HepG2 (cell line): ENCODE data around the gene ACTR3. TPM values are rescaled to one million over a fixed set of nuclear protein-coding genes. Genes with fewer than 3 reads are reported as not detected.

Experiments
- ATAC-seq: fragments of 200-7000 bp; cut with Tn5 transposase; 3 replicates; pipeline ENCODE4 v1.9.1; 2020; ENCODE audit warnings: mild to moderate bottlenecking, moderate library complexity
- BruUV-seq: library from RNA; stranded (reverse); fragments of 400-500 nt; replicated peaks from 2 replicates; lab custom pipeline; 2021; lab: Mats Ljungman, UMichigan
- CTCF ChIA-PET: fragments of 300-600 bp; formaldehyde crosslinking; extraction: SDS; loops from one replicate; lab custom pipeline; 2021; ENCODE audit warnings: low total read pairs, inconsistent platforms, low intra/inter-chr PET ratio; lab: Yijun Ruan, JAX
- POLR2A ChIA-PET: fragments of 350-600 bp; sonication (Branson Sonifier 250); formaldehyde crosslinking; loops from one replicate; lab custom pipeline; 2020; ENCODE audit warnings: antibody characterized with exemption, inconsistent platforms; lab: Yijun Ruan, JAX
- DNase-seq: peaks from one replicate; pipeline ENCODE4 v3.0.0-alpha.2; 2015; ENCODE audit warnings: low spot score
- FAIRE-seq: peaks from 3 replicates; lab custom pipeline; 2011; peaks lifted over from hg19 to GRCh38; lab: Jason Lieb, UNC
- H2AFZ ChIP-seq: one replicate; pipeline ENCODE4 v1.6.1; 2011; ENCODE audit warnings: low read length, inconsistent platforms
- H3K27ac ChIP-seq: fragments of 300-600 bp; 3 replicates; pipeline ENCODE4 v1.8.0; 2011; ENCODE audit warnings: mixed run types, mild to moderate bottlenecking, mixed read lengths, low read length, inconsistent platforms; ENCODE audit not compliant: insufficient read depth; ENCODE audit errors: extremely low read length
- H3K27me3 ChIP-seq, 2 experiments: fragments of 200-600 bp in 1 of 2; 2 replicates in 1 of 2; 3 replicates in 1 of 2; pipeline versions ENCODE4 v1.6.0 to v1.8.0; 2011; ENCODE audit warnings: low read length in 2 of 2, mild to moderate bottlenecking in 2 of 2, moderate library complexity in 2 of 2, inconsistent platforms in 1 of 2; ENCODE audit not compliant: insufficient read depth in 2 of 2, control insufficient read depth in 1 of 2
- H3K36me3 ChIP-seq, 2 experiments: fragments of 200-600 bp in 1 of 2; replicated peaks in 1 of 2; 2 replicates in 1 of 2; 3 replicates in 1 of 2; pipeline versions ENCODE4 v1.5.1 to v1.8.0; 2011; ENCODE audit warnings: low read length in 2 of 2, inconsistent platforms in 1 of 2; ENCODE audit not compliant: insufficient read depth in 2 of 2, control insufficient read depth in 1 of 2
- H3K4me1 ChIP-seq: 2 replicates; pipeline ENCODE4 v1.5.1; 2012; ENCODE audit warnings: low read length, inconsistent platforms; ENCODE audit not compliant: insufficient read depth
- H3K4me2 ChIP-seq: 2 replicates; pipeline ENCODE4 v1.6.0; 2011; ENCODE audit warnings: low read depth, low read length, inconsistent platforms
- H3K4me3 ChIP-seq, 3 experiments: fragments of 200-600 bp in 1 of 3; sonication (generic), shearing (Covaris generic) in 1 of 3; replicated peaks in 1 of 3; 2 replicates each; pipeline ENCODE4 v1.5.1; 2011 to 2016; ENCODE audit warnings: low read length in 3 of 3, inconsistent platforms in 2 of 3, low read depth in 2 of 3, mild to moderate bottlenecking in 2 of 3, control low read depth in 1 of 3, mixed read lengths in 1 of 3; ENCODE audit not compliant: insufficient read depth in 1 of 3
- H3K79me2 ChIP-seq: one replicate; pipeline ENCODE4 v1.6.1; 2011; ENCODE audit warnings: low read length, inconsistent platforms; ENCODE audit not compliant: insufficient read depth
- H3K9ac ChIP-seq: 2 replicates; pipeline ENCODE4 v1.6.0; 2011; ENCODE audit warnings: mild to moderate bottlenecking, low read depth, low read length, inconsistent platforms; ENCODE audit not compliant: insufficient read depth
- H3K9me3 ChIP-seq: 2 replicates; pipeline ENCODE4 v1.5.1; 2012; ENCODE audit warnings: mild to moderate bottlenecking, low read length
- H4K20me1 ChIP-seq: 2 replicates; pipeline ENCODE4 v1.6.0; 2011; ENCODE audit warnings: inconsistent platforms, mild to moderate bottlenecking, low read length, moderate library complexity; ENCODE audit not compliant: insufficient read depth
- CHD4 ChIP-seq: fragments of 200-600 bp; sonication (generic); IDR thresholded peaks from 2 replicates; pipeline ENCODE4 v1.7.0; 2017; ENCODE audit warnings: mild to moderate bottlenecking, low read length, borderline replicate concordance
- ERF ChIP-seq: IDR thresholded peaks from 2 replicates; pipeline ENCODE4 v1.6.1; 2018; ENCODE audit warnings: missing biosample characterization, missing genetic modification reagents
- HMG20A ChIP-seq: IDR thresholded peaks from 2 replicates; pipeline ENCODE4 v1.6.1; 2016; ENCODE audit warnings: borderline replicate concordance
- HNRNPUL1 ChIP-seq: fragments of 200-400 bp; formaldehyde crosslinking; IDR thresholded peaks from 2 replicates; pipeline ENCODE4 v1.6.1; 2017; ENCODE audit warnings: low read depth, mild to moderate bottlenecking, low read length, moderate library complexity
- KDM3A ChIP-seq: IDR thresholded peaks from 2 replicates; pipeline ENCODE4 v1.6.1; 2018; ENCODE audit warnings: low read depth, missing compliant biosample characterization
- MEIS2 ChIP-seq: sonication (generic); formaldehyde crosslinking; IDR thresholded peaks from 2 replicates; pipeline ENCODE4 v1.9.0; 2021; ENCODE audit warnings: mild to moderate bottlenecking, missing genetic modification reagents
- NCOA5 ChIP-seq: sonication (generic); formaldehyde crosslinking; IDR thresholded peaks from 2 replicates; pipeline ENCODE4 v1.4.0; 2020; ENCODE audit warnings: missing genetic modification reagents
- RARA ChIP-seq: IDR thresholded peaks from 2 replicates; pipeline ENCODE4 v1.6.1; 2016; ENCODE audit warnings: missing genetic modification reagents, missing compliant biosample characterization
- RBM22 ChIP-seq: fragments of 200-400 bp; formaldehyde crosslinking; optimal IDR thresholded peaks from 2 replicates; pipeline ENCODE3; 2017; ENCODE audit warnings: mild to moderate bottlenecking, low read length, moderate library complexity
- ZBTB38 ChIP-seq: sonication (generic); formaldehyde crosslinking; IDR thresholded peaks from 2 replicates; pipeline ENCODE4 v1.5.1; 2020; ENCODE audit warnings: mild to moderate bottlenecking, missing genetic modification reagents
- ZNF121 ChIP-seq: sonication (generic); formaldehyde crosslinking; IDR thresholded peaks from 2 replicates; pipeline ENCODE4 v1.5.0; 2020; ENCODE audit warnings: mild to moderate bottlenecking, missing genetic modification reagents
- ZNF232 ChIP-seq: sonication (generic); formaldehyde crosslinking; IDR thresholded peaks from 2 replicates; pipeline ENCODE4 v1.4.0; 2020; ENCODE audit warnings: missing genetic modification reagents, borderline replicate concordance
- ZSCAN20 ChIP-seq: sonication (generic); formaldehyde crosslinking; IDR thresholded peaks from 2 replicates; pipeline ENCODE4 v1.4.0; 2020; ENCODE audit warnings: missing genetic modification reagents, mild to moderate bottlenecking, borderline replicate concordance
- WGBS: methylation state at CpG from one replicate; pipeline ENCODE4 v1.1.6; 2017; ENCODE audit warnings: low lambda C conversion rate; 5-methylcytosine and 5-hydroxymethylcytosine counted together
- in situ Hi-C: cut with HindIII; loops from 2 replicates; pipeline ENCODE4 v1.10.0; 2017; ENCODE audit warnings: low pct_unique_long_range_greater_than_20kb; ENCODE audit not compliant: extremely low pct_ligation_motif_present
- intact Hi-C: fragments of 100-400 bp; cut with micrococcal nuclease; formaldehyde crosslinking; loops from one replicate; pipeline ENCODE4 v1.10.0; 2022; ENCODE audit not compliant: unreplicated experiment
- polyA plus RNA-seq, 8 experiments: library from polyadenylated mRNA; depleted of rRNA in 3 of 8; stranded (reverse) in 7 of 8; unstranded in 1 of 8; fragments of >200 nt; fragmentation: Illumina TruSeq in 4 of 8; extraction: Trizol in 4 of 8; gene quantifications; 2 replicates each; pipeline versions ENCODE4 v1.2.1 to v1.2.3, GENCODE V29; 2011 to 2016; ENCODE audit warnings: low read depth in 4 of 8, missing spikeins in 1 of 8, mixed read lengths in 1 of 8; ENCODE audit not compliant: insufficient read depth in 1 of 8
- total RNA-seq, 5 experiments: library from RNA; depleted of rRNA; stranded (reverse); fragments of >200 nt; fragmentation: Illumina TruSeq; extraction: Trizol; gene quantifications; 2 replicates each; pipeline ENCODE4 v1.2.3, GENCODE V29; 2016; ENCODE audit warnings: low read depth in 1 of 5

ACTR3 gene
- total and polyA plus RNA-seq, 2 of the 13 experiments (the other 11 are each of a cell fraction or from before 2014, with no cell fraction given), result 123 to 225 TPM

GRCh38 chr2:113980946-113981345 lies 91.1 kb downstream of the ACTR3 start:
- H4K20me1 ChIP-seq, result no peaks in the 10 kb centered on the region
- no peaks in the 10 kb centered on the region for H3K79me2 ChIP-seq
- FAIRE-seq, result no peak
- H3K4me1 ChIP-seq, result peaks cover 74% of the 10 kb centered on the region
- no peak for ATAC-seq
- no peaks in the 10 kb centered on the region for H3K36me3 ChIP-seq
- peak overlapping the region; percentile 97 for H3K27ac ChIP-seq
- ChIA-PET CTCF (interaction anchor here (4.3 kb wide), 1 partner anchor 15 kb away, joined by 70 read pairs; no protein-coding TSS in a partner anchor), POLR2A (no interaction called here)
- DNase-seq, result no peak
- no peak for TF ChIP-seq ZNF121 (CRISPR knock-in tag)
- TF ChIP-seq ERF (CRISPR knock-in tag), result 0 out of 2 replicates have a peak, but pooled peaks have one; percentile 9
- peak; percentile 1; the same call in 1 of the 2 replicates for TF ChIP-seq CHD4
- 0 out of 2 replicates have a peak, but pooled peaks have one; percentile 15 for TF ChIP-seq HMG20A
- peak; percentile 4; the same call in 1 of the 2 replicates for TF ChIP-seq ZSCAN20 (CRISPR knock-in tag)
- TF ChIP-seq KDM3A, result 0 out of 2 replicates have a peak, but pooled peaks have one; percentile 7
- 0 out of 2 replicates have a peak, but pooled peaks have one; percentile 7 for TF ChIP-seq MEIS2 (CRISPR knock-in tag)
- no peak for TF ChIP-seq RARA (CRISPR knock-in tag)
- no TSS peak for BruUV-seq
- intact Hi-C loops (no loop called here), in situ Hi-C loops (no loop called here)
- WGBS, result 93% methylated on average over 4 of the region's 4 CpGs
- H3K9ac ChIP-seq, result 0 out of 2 replicates have a peak overlapping the region, but pooled peaks have one; percentile 35
- H3K9me3 ChIP-seq, result no peaks in the 10 kb centered on the region
- H3K4me2 ChIP-seq, result no peak overlapping the region
- no peak overlapping the region for H2AFZ ChIP-seq
- H3K27me3 ChIP-seq, result no peaks in the 10 kb centered on the region
- H3K4me3 ChIP-seq, result no peak overlapping the region

GRCh38 chr2:113981404-113982134 lies 91.7 kb downstream of the ACTR3 start:
- ATAC-seq, result no peak
- Histone ChIP-seq H3K36me3 (no peaks in the 10 kb centered on the region), H3K27ac (no peak overlapping the region), H3K27me3 (no peaks in the 10 kb centered on the region), H3K4me3 (no peak overlapping the region), H3K79me2 (no peaks in the 10 kb centered on the region), H3K9me3 (no peaks in the 10 kb centered on the region), H2AFZ (no peak overlapping the region), H4K20me1 (no peaks in the 10 kb centered on the region), H3K9ac (no peak overlapping the region), H3K4me1 (peaks cover 74% of the 10 kb centered on the region), H3K4me2 (no peak overlapping the region)
- WGBS, result 95% methylated on average over 8 of the region's 8 CpGs
- no peak for DNase-seq
- CTCF ChIA-PET, result interaction anchor here (4.3 kb wide), 1 partner anchor 16 kb away, joined by 70 read pairs; no protein-coding TSS in a partner anchor
- BruUV-seq, result no TSS peak
- FAIRE-seq, result no peak
- intact Hi-C loops (no loop called here), in situ Hi-C loops (no loop called here)
- TF ChIP-seq NCOA5, result peak; percentile 30; the same call in 1 of the 2 replicates
- TF ChIP-seq RBM22, result no peak
- TF ChIP-seq HNRNPUL1, result no peak
- TF ChIP-seq ZNF232, result 0 out of 2 replicates have a peak, but pooled peaks have one; percentile 39
- TF ChIP-seq ZBTB38 (CRISPR knock-in tag), result 0 out of 2 replicates have a peak, but pooled peaks have one; percentile 41
- POLR2A ChIA-PET, result no interaction called here
